Stimulated activated CD4-positive, alpha-beta T cell treated with anti-CD3 and anti-CD28 coated beads, TNF-alpha, amount 100 ng/mL, for 4 hours (primary cell): Measurements from ENCODE around the gene WDR26.
A peak's percentile ranks its signal among the peaks of the same experiment; 100 is the strongest.
"Not testable (repeated sequence)": the region's sequence is repeated elsewhere in the genome, so short reads cannot be mapped to it uniquely, and the experiment has no call there.

Experiments used
- DNase-seq, 3 experiments: peaks; one replicate each; pipeline ENCODE4 v3.0.0-alpha.2; 2020; ENCODE audit warnings: low read depth in 3 of 3

WDR26 gene

DNA sequence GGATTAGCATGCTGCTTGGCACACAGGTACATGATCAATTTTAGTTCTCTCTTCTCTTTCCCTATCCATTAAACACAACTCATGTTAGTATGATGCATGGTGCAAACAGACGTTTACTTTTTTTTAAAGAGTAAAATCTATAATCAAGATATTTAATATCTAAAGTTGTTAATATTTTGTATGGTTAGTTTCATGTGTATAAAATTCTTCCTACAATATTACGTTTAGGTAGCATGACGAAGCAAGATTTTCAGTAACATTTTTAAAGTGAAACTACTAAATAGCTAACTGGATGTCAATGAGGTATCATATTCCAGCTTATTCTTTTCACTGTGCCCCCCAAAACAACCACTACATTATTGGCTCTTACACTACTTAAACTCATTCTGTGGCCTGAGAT lies 41.3 kb downstream of the WDR26 start:
- no peak for DNase-seq

GRCh38 chr1:224392411-224393249 lies 42.0 kb downstream of the WDR26 start:
- no peak for DNase-seq

- no peak for DNase-seq
These were observed 44.1 kb downstream of the WDR26 start for GRCh38 chr1:224390517-224390916.

DNA sequence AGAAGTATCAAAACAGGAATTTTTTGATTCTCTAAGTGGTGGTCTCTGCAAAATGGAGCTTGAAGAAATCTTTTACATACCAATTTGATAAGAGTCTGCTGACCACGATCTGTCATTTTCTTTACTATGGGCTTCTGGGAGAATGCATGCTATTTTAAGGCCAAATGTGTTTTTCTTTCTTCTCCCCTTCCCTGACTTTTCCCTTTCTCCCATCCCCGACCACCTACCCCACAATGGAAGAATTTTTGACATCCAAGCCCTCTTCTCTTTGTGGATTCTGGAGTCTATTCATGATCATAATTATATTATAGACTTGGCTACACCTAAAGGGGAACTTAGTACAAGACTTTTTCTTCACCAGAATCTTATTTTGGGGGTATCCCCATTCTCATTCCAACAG lies 46.7 kb downstream of the WDR26 start:
- DNase-seq: no peak

GRCh38 chr1:224387302-224387912 lies 47.2 kb downstream of the WDR26 start:
- no peak for DNase-seq

DNA sequence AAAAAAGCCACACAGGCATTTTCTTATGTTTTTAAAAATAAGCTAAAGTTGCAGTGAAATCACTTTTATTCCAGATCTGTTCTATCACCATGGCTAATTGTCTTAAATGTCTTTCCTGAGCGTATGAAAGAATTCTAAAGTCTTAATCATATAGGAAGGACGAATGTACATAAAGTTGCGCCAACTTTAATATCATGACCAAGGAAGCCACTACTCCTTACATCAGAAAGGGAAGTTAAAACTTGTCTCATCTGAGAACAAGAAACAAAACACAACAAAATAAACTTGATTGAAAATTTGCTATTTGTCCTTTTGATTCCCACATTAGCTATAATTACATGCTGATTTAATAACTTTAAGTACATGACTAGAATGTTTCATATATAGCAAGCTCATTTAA lies 51.4 kb downstream of the WDR26 start:
- DNase-seq: no peak

- no peak for DNase-seq
These were observed 52.6 kb downstream of the WDR26 start for GRCh38 chr1:224381880-224382548.

DNA sequence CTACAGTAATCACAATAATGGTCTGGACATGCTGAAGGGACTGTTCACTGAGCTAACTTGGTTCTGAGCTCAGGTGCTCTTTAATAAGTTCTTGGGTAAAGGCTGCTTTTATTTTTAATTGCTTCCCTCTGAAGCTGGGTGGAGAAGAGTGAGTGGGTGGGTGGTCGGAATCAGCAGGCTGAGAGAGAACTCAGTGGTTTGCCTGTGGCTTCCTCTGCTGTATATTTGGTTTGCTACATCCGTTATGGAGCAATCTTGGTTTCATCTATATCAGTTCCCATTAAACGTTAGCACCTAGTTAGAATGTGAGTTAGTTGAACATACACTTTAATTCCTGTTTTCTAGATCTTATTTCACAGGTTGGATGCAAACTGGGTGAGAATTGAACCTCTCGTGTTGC lies 54.6 kb downstream of the WDR26 start:
- DNase-seq: peak in 2 of 3 experiments; percentile 7 to 22

- DNase-seq: no peak
These were observed 55.6 kb downstream of the WDR26 start for GRCh38 chr1:224378855-224379631.

DNA sequence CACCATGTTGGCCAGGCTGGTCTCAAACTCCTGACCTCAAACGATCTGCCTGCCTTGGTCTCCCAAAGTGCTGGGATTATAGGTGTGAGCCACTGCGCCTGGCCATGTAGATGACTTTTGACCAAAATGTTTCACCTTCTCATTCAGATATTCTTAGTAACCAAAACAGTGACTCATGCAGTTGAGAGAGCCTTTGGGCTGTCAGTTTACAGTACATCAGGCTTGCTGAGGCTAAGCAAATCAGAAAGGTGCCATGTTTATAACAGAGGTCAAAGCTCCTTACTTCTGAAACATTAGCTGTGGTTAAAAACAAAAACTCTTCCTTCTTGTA lies 57.0 kb downstream of the WDR26 start:
- no peak for DNase-seq

DNA sequence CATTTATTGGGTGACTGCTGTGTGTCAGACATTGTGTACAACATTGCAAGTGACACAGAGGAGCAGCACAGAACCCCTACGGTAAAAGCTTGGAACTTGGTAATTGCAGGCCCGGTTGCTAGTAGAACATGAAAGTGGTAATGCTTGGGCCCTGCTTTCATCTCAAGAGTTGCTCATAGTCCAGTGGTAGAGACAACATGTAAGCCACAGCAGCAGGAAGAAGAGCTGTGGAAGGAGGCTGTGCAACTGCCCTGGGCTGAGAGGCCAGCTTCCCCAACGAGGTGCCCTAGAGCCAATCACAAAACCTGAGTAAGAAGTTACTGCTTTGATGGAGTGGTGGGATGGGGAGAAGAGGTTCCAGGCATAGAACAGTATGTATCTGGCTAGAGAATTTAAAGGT lies 59.5 kb downstream of the WDR26 start:
- DNase-seq: no peak

DNA sequence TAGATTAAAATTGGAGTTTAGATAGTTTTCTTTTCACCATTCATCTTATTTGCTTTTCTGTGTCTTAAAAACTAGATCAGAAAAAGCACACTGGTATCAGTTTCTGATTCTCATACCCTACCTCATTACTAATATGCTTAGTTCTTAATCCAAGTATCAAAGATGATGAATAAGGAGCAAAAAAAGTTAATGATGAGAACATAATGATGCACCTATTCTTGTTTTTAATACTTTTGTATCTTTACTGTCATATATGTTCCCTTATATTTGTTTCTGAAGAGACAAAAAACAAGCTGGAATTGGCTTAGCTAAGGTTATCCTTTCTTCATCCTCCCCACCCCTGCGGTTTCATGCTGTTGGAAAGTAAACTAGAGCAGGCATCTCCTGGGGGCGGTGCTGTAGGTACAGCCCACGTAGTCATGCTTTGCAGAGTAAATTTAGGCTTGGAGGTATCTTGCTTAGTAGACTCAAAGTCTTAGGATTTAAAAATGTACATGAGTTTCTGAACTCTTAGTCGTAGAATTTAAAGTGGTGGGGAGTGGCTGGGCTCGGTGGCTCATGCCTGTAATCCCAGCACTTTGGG lies 61.5 kb downstream of the WDR26 start:
- DNase-seq: no peak

- DNase-seq: no peak
These were observed 66.2 kb downstream of the WDR26 start for GRCh38 chr1:224368409-224368808.

- no peak for DNase-seq
These were observed 75.4 kb downstream of the WDR26 start for GRCh38 chr1:224359207-224359606.

DNA sequence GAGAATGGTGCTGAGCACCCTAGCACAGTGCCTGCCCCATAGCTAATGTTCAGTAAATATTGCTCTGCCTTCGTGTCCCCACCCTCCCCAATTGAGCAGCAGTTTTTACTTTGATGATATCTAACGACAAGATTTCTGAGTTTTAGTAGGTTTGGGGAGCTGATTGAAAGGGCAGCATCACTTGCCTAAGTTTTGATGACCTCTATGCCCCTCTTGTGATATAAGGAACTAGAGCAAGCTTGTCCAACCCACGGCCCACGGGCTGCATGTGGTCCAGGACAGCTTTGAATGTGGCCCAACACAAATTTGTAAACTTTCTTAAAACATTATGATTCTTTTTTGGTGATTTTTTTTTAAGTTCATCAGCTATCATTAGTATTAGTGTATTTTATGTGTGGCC lies 76.4 kb downstream of the WDR26 start:
- no peak for DNase-seq

DNA sequence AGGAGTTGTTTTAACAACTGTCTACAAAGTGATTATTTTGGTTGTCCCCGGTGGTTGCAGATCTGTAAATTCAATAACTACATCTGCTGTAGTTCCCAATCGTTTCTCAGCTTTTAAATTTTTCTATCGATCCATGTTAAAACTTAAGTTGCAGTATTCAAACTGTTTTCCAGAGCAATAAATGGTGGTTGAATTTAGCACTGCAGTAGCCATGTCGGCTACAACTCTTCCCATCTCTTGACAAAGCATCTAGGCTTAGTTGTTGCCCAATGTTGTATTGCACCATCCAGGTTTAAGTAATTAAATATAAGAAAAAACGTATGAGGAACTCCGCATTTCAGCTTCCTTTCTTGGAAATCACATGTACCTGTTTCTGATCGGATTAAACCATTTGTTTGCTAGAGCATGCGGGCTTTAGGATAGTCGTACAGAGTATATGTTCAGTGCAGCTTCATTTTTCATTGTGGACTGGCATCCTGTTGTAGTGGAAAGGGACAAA lies 76.9 kb downstream of the WDR26 start:
- DNase-seq: no peak

- peak; percentile 64 to 83 (median 78) for DNase-seq
These were observed 77.6 kb downstream of the WDR26 start, which contains the start of gene CNIH4 for GRCh38 chr1:224356685-224357625. Gene CNIH4, plus strand, starts transcription at chr1:224356879. Its CDS starts 46 bp downstream, at chr1:224356925.

DNA sequence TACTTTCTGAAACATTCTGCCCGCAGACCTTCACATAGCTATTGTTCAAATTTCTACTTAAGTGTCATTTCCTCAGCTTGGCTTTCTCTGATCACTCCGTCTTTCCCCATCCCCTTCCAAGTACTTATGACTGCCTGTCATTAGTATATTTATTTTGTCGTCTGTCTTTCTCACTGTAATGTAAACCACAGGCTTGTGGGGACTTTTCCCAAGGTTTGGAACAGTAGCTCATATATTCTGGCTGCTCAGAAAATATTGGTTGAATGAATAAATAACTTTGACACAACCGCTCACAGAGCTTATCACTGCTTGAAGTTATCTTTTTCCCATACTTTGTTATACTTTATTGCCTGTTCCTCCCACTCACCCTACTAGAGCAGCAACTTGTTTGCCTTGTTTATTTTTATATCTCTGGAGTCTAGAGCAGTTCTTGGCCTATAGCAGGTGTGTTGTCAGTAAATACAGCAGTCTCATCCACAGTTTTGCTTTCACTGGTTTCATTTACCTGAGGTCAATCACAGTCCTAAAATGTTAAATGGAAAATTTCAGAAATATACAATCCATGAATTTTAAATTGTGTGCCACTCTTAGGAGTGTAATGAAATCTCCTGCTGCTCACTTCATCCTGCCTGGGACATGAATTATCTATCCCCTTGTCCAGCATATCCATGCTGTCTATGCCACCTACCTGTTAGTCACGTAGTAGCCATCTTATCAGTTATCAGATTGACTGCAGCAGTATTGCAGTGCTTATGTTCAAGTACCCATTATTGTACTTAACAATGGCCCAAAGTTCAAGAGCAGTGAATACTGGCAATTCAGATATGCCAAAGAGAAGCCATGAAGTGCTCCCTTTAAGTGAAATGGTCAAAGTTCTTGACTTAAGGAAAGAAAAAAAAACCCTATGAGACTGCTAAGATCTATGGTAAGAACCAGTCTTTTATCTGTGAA lies 80.3 kb downstream of the WDR26 start:
- DNase-seq: no peak

GRCh38 chr1:224352436-224353085 lies 82.0 kb downstream of the WDR26 start:
- not testable (repeated sequence) for DNase-seq
